Activated CD8-positive, alpha-beta memory T cell treated with anti-CD3 and anti-CD28 coated beads for 36 hours (primary cell): ENCODE results near the gene GGT6. TPM values are rescaled to one million over a fixed set of nuclear protein-coding genes. Genes with fewer than 3 reads are reported as not detected.

ENCODE experiments used
- CTCF ChIA-PET: fragments of 350-600 bp; sonication (Branson Sonifier 250); formaldehyde crosslinking; loops from one replicate; lab custom pipeline; 2021; ENCODE audit warnings: antibody characterized with exemption; lab: Charles Lee
- POLR2A ChIA-PET: fragments of 350-600 bp; sonication (Branson Sonifier 250); formaldehyde crosslinking; loops from one replicate; lab custom pipeline; 2021; ENCODE audit warnings: antibody characterized with exemption; lab: Charles Lee
- total RNA-seq, 2 experiments: library from RNA; stranded (reverse); gene quantifications; one replicate each; pipeline ENCODE4 v1.2.3, GENCODE V29; 2021

GGT6 gene
- total RNA-seq, 2 experiments from 2014 or later = not detected

GRCh38 chr17:4525691-4526397, 34.5 kb downstream of the GGT6 start:
- CTCF ChIA-PET = no interaction called here
- POLR2A ChIA-PET = no interaction called here

- ChIA-PET CTCF (no interaction called here), POLR2A (no interaction called here)
These were observed 36.4 kb downstream of the GGT6 start for GRCh38 chr17:4523946-4524345.

- CTCF ChIA-PET = no interaction called here
- POLR2A ChIA-PET = no interaction called here
These were observed 37.7 kb downstream of the GGT6 start for GRCh38 chr17:4522661-4523060.

- ChIA-PET POLR2A (no interaction called here), CTCF (no interaction called here)
These were observed 39.3 kb downstream of the GGT6 start for GRCh38 chr17:4520894-4521600.

GRCh38 chr17:4520060-4520893, 40.1 kb downstream of the GGT6 start:
- ChIA-PET CTCF (interaction anchor here (0.5 kb wide), 1 partner anchor 97 kb away, joined by 3 read pairs; no protein-coding TSS in a partner anchor), POLR2A (no interaction called here)

- POLR2A ChIA-PET = interaction anchor here (0.7 kb wide), 1 partner anchor 20 kb away, joined by 3 read pairs; no protein-coding TSS in a partner anchor
These were observed 41.0 kb downstream of the GGT6 start for GRCh38 chr17:4519361-4519788.

GRCh38 chr17:4518901-4519300, 41.5 kb downstream of the GGT6 start:
- ChIA-PET CTCF (no interaction called here), POLR2A (interaction anchor here (0.7 kb wide), 1 partner anchor 20 kb away, joined by 3 read pairs; no protein-coding TSS in a partner anchor)

More at GRCh38 chr17:4519361-4519788, 41.0 kb downstream of the GGT6 start:
- CTCF ChIA-PET = no interaction called here

GRCh38 chr17:4516735-4517134, 43.6 kb downstream of the GGT6 start:
- POLR2A ChIA-PET = interaction anchor here (0.6 kb wide), 1 partner anchor 23 kb away, joined by 3 read pairs; no protein-coding TSS in a partner anchor
- CTCF ChIA-PET = interaction anchor here (0.6 kb wide), 1 partner anchor 93 kb away, joined by 3 read pairs; no protein-coding TSS in a partner anchor

GRCh38 chr17:4515501-4515900, 44.9 kb downstream of the GGT6 start:
- ChIA-PET CTCF (no interaction called here), POLR2A (no interaction called here)

GRCh38 chr17:4514779-4515178, 45.6 kb downstream of the GGT6 start:
- POLR2A ChIA-PET = no interaction called here

GRCh38 chr17:4514206-4514605, 46.2 kb downstream of the GGT6 start:
- POLR2A ChIA-PET = no interaction called here
- CTCF ChIA-PET = no interaction called here

More at GRCh38 chr17:4514779-4515178, 45.6 kb downstream of the GGT6 start:
- CTCF ChIA-PET = no interaction called here

GRCh38 chr17:4513113-4514032, 47.0 kb downstream of the GGT6 start:
- ChIA-PET POLR2A (no interaction called here), CTCF (no interaction called here)

GRCh38 chr17:4512156-4513112, 47.9 kb downstream of the GGT6 start:
- POLR2A ChIA-PET = no interaction called here
- CTCF ChIA-PET = interaction anchor here (0.9 kb wide), 1 partner anchor 41 kb away, joined by 3 read pairs; no protein-coding TSS in a partner anchor

GRCh38 chr17:4511199-4511932, 49.0 kb downstream of the GGT6 start:
- CTCF ChIA-PET = interaction anchor here (0.9 kb wide), 2 partner anchors 42 to 89 kb away, joined by 3 read pairs; no protein-coding TSS in a partner anchor
- POLR2A ChIA-PET = no interaction called here

- ChIA-PET CTCF (interaction anchor here (1.4 kb wide), 1 partner anchor 17 kb away, joined by 3 read pairs; no protein-coding TSS in a partner anchor), POLR2A (no interaction called here)
These were observed 49.8 kb downstream of the GGT6 start for GRCh38 chr17:4510618-4510941.

GRCh38 chr17:4509923-4510617, 50.3 kb downstream of the GGT6 start:
- ChIA-PET CTCF (interaction anchor here (1.2 to 1.4 kb wide), 2 partner anchors 18 to 55 kb away, joined by 3 to 4 read pairs; no protein-coding TSS in a partner anchor), POLR2A (no interaction called here)
